ENCODE results near the gene VAPB. TPM values are rescaled to one million over a fixed set of nuclear protein-coding genes. Genes with fewer than 3 reads are reported as not detected.

VAPB gene
- polyA plus RNA-seq, 1 donor from 2014 or later: 32.5 TPM

- H3K79me2 ChIP-seq (replicated peaks; ENCODE audit: insufficient read depth, low read length): no peaks in the 10 kb centered on the region
- no peak overlapping the region for H2AFZ ChIP-seq (ENCODE audit: low read depth, low read length)
- H3F3A ChIP-seq (ENCODE audit: insufficient read depth, low read length, poor library complexity, severe bottlenecking): no peaks in the 10 kb centered on the region
- H4K20me1 ChIP-seq (ENCODE audit: insufficient read depth): no peaks in the 10 kb centered on the region
- no peak overlapping the region for H3K27ac ChIP-seq (ENCODE audit: low read length)
- no peaks in the 10 kb centered on the region for H3K36me3 ChIP-seq (ENCODE audit: insufficient read depth, low read length)
- H3K4me3 ChIP-seq (ENCODE audit: low read length): no peak overlapping the region
- TF ChIP-seq EZH2 (IDR thresholded peaks at IDR 0.05; ENCODE audit: borderline replicate concordance, insufficient read depth, low read length, poor library complexity, severe bottlenecking): no peak
- TF ChIP-seq EP300 (conservative IDR thresholded peaks at IDR 0.05; ENCODE audit: poor library complexity, severe bottlenecking): no peak
- TF ChIP-seq REST (IDR thresholded peaks at IDR 0.05; ENCODE audit: borderline replicate concordance): no peak
- TF ChIP-seq POLR2AphosphoS5 (IDR thresholded peaks at IDR 0.05): no peak
- no peaks in the 10 kb centered on the region for H3K27me3 ChIP-seq (ENCODE audit: insufficient read depth, low read depth, low read length)
- no peak overlapping the region for H3K4me2 ChIP-seq (ENCODE audit: low read length)
- no peak overlapping the region for H3K9ac ChIP-seq (ENCODE audit: low read length)
- no peaks in the 10 kb centered on the region for H3K9me2 ChIP-seq (ENCODE audit: insufficient read depth, low read length)
- H3K9me3 ChIP-seq (ENCODE audit: low read length): peaks cover 21% of the 10 kb centered on the region
Observed at GRCh38 chr20:58481481-58482021, 92.5 kb downstream of the VAPB start.

- no peak overlapping the region for H3K4me2 ChIP-seq (ENCODE audit: low read length)
- H2AFZ ChIP-seq (ENCODE audit: low read depth, low read length): no peak overlapping the region
- H3K9me3 ChIP-seq (ENCODE audit: low read length): peaks cover 21% of the 10 kb centered on the region
- H4K20me1 ChIP-seq (ENCODE audit: insufficient read depth): no peaks in the 10 kb centered on the region
- H3K4me3 ChIP-seq (ENCODE audit: low read length): no peak overlapping the region
- H3K9me2 ChIP-seq (ENCODE audit: insufficient read depth, low read length): no peaks in the 10 kb centered on the region
- no peaks in the 10 kb centered on the region for H3K27me3 ChIP-seq (ENCODE audit: insufficient read depth, low read depth, low read length)
- H3K27ac ChIP-seq (ENCODE audit: low read length): no peak overlapping the region
- TF ChIP-seq REST (IDR thresholded peaks at IDR 0.05; ENCODE audit: borderline replicate concordance) (no peak), EZH2 (IDR thresholded peaks at IDR 0.05; ENCODE audit: borderline replicate concordance, insufficient read depth, low read length, poor library complexity, severe bottlenecking) (no peak), RAD21 (conservative IDR thresholded peaks at IDR 0.05) (no peak), CTCF (IDR thresholded peaks at IDR 0.05; ENCODE audit: poor library complexity, severe bottlenecking) (no peak)
- no peaks in the 10 kb centered on the region for H3F3A ChIP-seq (ENCODE audit: insufficient read depth, low read length, poor library complexity, severe bottlenecking)
- no peaks in the 10 kb centered on the region for H3K79me2 ChIP-seq (replicated peaks; ENCODE audit: insufficient read depth, low read length)
- no peaks in the 10 kb centered on the region for H3K36me3 ChIP-seq (ENCODE audit: insufficient read depth, low read length)
- no peak overlapping the region for H3K9ac ChIP-seq (ENCODE audit: low read length)
Observed at GRCh38 chr20:58482416-58482815, 93.4 kb downstream of the VAPB start.

Data from neural cell (in vitro differentiated cells).